ENCODE results near the gene ARHGEF37. TPM values are rescaled to one million over a fixed set of nuclear protein-coding genes. Genes with fewer than 3 reads are reported as not detected.

The ARHGEF37 gene
- total RNA-seq, 4 donors from 2014 or later, result 10.2 to 21.4 (median 15.3) TPM

GRCh38 chr5:149658299-149658698 is 77.0 kb downstream of the ARHGEF37 start:
- no peak for DNase-seq
- H3K4me3 ChIP-seq, result no peak overlapping the region
- H3K27me3 ChIP-seq, result no peaks in the 10 kb centered on the region
- H3K36me3 ChIP-seq, result no peaks in the 10 kb centered on the region
- peak overlapping the region in 1 of 4 donors; percentile 19 for H3K27ac ChIP-seq
- H3K4me1 ChIP-seq, result peaks cover 0 to 14% (median 0%) of the 10 kb centered on the region in 4 donors
- H3K9me3 ChIP-seq, result no peaks in the 10 kb centered on the region
- TF ChIP-seq POLR2A (IDR thresholded peaks at IDR 0.05) (no peak), CTCF (IDR thresholded peaks at IDR 0.05) (no peak)

GRCh38 chr5:149664083-149664482 is 82.8 kb downstream of the ARHGEF37 start:
- DNase-seq, result no peak
- Histone ChIP-seq H3K4me1 (peaks cover 0 to 28% (median 2%) of the 10 kb centered on the region in 4 donors), H3K27me3 (no peaks in the 10 kb centered on the region), H3K4me3 (no peak overlapping the region), H3K9me3 (no peaks in the 10 kb centered on the region), H3K27ac (peak overlapping the region in 1 of 4 donors; percentile 41), H3K36me3 (no peaks in the 10 kb centered on the region)
- TF ChIP-seq POLR2A (IDR thresholded peaks at IDR 0.05) (no peak), CTCF (IDR thresholded peaks at IDR 0.05) (no peak)

- no peaks in the 10 kb centered on the region for H3K27me3 ChIP-seq
Measured at GRCh38 chr5:149664666-149665415, 83.5 kb downstream of the ARHGEF37 start.

GRCh38 chr5:149665416-149666175 is 84.3 kb downstream of the ARHGEF37 start:
- Histone ChIP-seq H3K27ac (peak overlapping the region in 1 of 4 donors; percentile 77), H3K36me3 (no peaks in the 10 kb centered on the region), H3K4me3 (no peak overlapping the region), H3K27me3 (no peaks in the 10 kb centered on the region), H3K9me3 (no peaks in the 10 kb centered on the region), H3K4me1 (peaks cover 0 to 17% (median 2%) of the 10 kb centered on the region in 4 donors)
- DNase-seq, result no peak
- TF ChIP-seq POLR2A (IDR thresholded peaks at IDR 0.05) (no peak), CTCF (IDR thresholded peaks at IDR 0.05) (no peak)

More at GRCh38 chr5:149664666-149665415, 83.5 kb downstream of the ARHGEF37 start:
- H3K9me3 ChIP-seq, result no peaks in the 10 kb centered on the region
- peak overlapping the region in 1 of 4 donors; percentile 41 for H3K27ac ChIP-seq
- peaks cover 0 to 23% (median 2%) of the 10 kb centered on the region in 4 donors for H3K4me1 ChIP-seq
- no peak for DNase-seq
- no peak overlapping the region for H3K4me3 ChIP-seq
- H3K36me3 ChIP-seq, result no peaks in the 10 kb centered on the region
- no peak for TF ChIP-seq CTCF (IDR thresholded peaks at IDR 0.05)
- no peak for TF ChIP-seq POLR2A (IDR thresholded peaks at IDR 0.05)

- no peak overlapping the region for H3K4me3 ChIP-seq
- H3K27me3 ChIP-seq, result no peaks in the 10 kb centered on the region
- peaks cover 0 to 14% (median 2%) of the 10 kb centered on the region in 4 donors for H3K4me1 ChIP-seq
- H3K9me3 ChIP-seq, result no peaks in the 10 kb centered on the region
- peak overlapping the region in 3 of 4 donors; percentile 43 to 77 (median 66) for H3K27ac ChIP-seq
- DNase-seq, result peak in 1 of 3 donors; percentile 61
- no peaks in the 10 kb centered on the region for H3K36me3 ChIP-seq
- TF ChIP-seq POLR2A (IDR thresholded peaks at IDR 0.05) (no peak), CTCF (IDR thresholded peaks at IDR 0.05) (no peak)
Measured at GRCh38 chr5:149666212-149666852, 85.0 kb downstream of the ARHGEF37 start.

Data from Peyer's patch (tissue), 4 donors.